ENCODE measurements around the gene PGAP2.
A peak's percentile ranks its signal among the peaks of the same experiment; 100 is the strongest.

The PGAP2 gene

GRCh38 chr11:3856856-3857553, 48.6 kb downstream of the PGAP2 start:
- H3K4me3 ChIP-seq (replicated peaks; ENCODE audit: insufficient read depth, low read length), result peak overlapping the region; percentile 87
- H3K27ac ChIP-seq (replicated peaks), result peak overlapping the region; percentile 90

GRCh38 chr11:3857628-3858027, 49.3 kb downstream of the PGAP2 start:
- Histone ChIP-seq H3K4me3 (replicated peaks; ENCODE audit: insufficient read depth, low read length) (peak overlapping the region; percentile 87), H3K27me3 (ENCODE audit: insufficient read depth, poor library complexity, severe bottlenecking) (no peaks in the 10 kb centered on the region), H3K27ac (replicated peaks) (no peak overlapping the region)
- DNase-seq (ENCODE audit: low read depth in 1 of 2, low spot score in 1 of 2), result no peak
- TF ChIP-seq CTCF (IDR thresholded peaks at IDR 0.05; ENCODE audit: insufficient read depth, low read length) (no peak), GABPA (IDR thresholded peaks at IDR 0.05; ENCODE audit: low read depth) (no peak), REST (IDR thresholded peaks at IDR 0.05; ENCODE audit: insufficient replicate concordance, low read depth) (no peak), POLR2AphosphoS5 (IDR thresholded peaks at IDR 0.05; ENCODE audit: low read depth) (no peak), SPI1 (IDR thresholded peaks at IDR 0.05; ENCODE audit: borderline replicate concordance, low read depth) (no peak)

More at GRCh38 chr11:3856856-3857553, 48.6 kb downstream of the PGAP2 start:
- no peak for DNase-seq (ENCODE audit: low read depth in 1 of 2, low spot score in 1 of 2)
- H3K27me3 ChIP-seq (ENCODE audit: insufficient read depth, poor library complexity, severe bottlenecking), result no peaks in the 10 kb centered on the region
- TF ChIP-seq SPI1 (IDR thresholded peaks at IDR 0.05; ENCODE audit: borderline replicate concordance, low read depth) (no peak), POLR2AphosphoS5 (IDR thresholded peaks at IDR 0.05; ENCODE audit: low read depth) (no peak), CTCF (IDR thresholded peaks at IDR 0.05; ENCODE audit: insufficient read depth, low read length) (no peak), REST (IDR thresholded peaks at IDR 0.05; ENCODE audit: insufficient replicate concordance, low read depth) (no peak), GABPA (IDR thresholded peaks at IDR 0.05; ENCODE audit: low read depth) (no peak)

GRCh38 chr11:3859373-3859881, 51.1 kb downstream of the PGAP2 start:
- TF ChIP-seq CTCF (IDR thresholded peaks at IDR 0.05; ENCODE audit: insufficient read depth, low read length) (no peak), SPI1 (IDR thresholded peaks at IDR 0.05; ENCODE audit: borderline replicate concordance, low read depth) (no peak), REST (IDR thresholded peaks at IDR 0.05; ENCODE audit: insufficient replicate concordance, low read depth) (no peak), GABPA (IDR thresholded peaks at IDR 0.05; ENCODE audit: low read depth) (no peak), POLR2AphosphoS5 (IDR thresholded peaks at IDR 0.05; ENCODE audit: low read depth) (no peak)
- Histone ChIP-seq H3K27me3 (ENCODE audit: insufficient read depth, poor library complexity, severe bottlenecking) (no peaks in the 10 kb centered on the region), H3K4me3 (replicated peaks; ENCODE audit: insufficient read depth, low read length) (no peak overlapping the region; the same call in 1 of the 2 replicates), H3K27ac (replicated peaks) (no peak overlapping the region)
- DNase-seq (ENCODE audit: low read depth in 1 of 2, low spot score in 1 of 2), result no peak
